ENCODE data around the gene CCDC182.

CCDC182 gene

DNA sequence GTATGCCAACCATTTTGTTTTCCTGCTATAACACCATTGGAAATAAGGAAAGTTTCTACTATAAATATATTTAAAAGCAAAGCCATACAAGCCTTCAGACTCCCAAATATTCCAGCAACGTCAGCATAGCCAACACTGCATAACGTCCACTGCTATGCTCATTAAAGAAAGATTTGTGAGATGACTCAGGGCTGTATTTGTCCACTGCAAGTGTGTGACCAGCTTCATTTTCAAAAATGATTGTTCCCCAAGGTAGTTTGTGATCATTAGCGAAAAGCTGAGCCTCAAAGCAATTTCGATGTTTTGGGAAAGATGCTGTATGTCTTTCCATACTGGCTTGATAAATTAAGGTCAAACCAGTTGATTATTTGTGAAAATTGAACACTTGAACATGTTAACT lies 14.9 kb upstream of the CCDC182 start:
- H3K4me3 ChIP-seq (ENCODE audit: low read depth, low read length): no peak overlapping the region
- no peak for DNase-seq (ENCODE audit: low read depth)
- TF ChIP-seq, protein P1, sequence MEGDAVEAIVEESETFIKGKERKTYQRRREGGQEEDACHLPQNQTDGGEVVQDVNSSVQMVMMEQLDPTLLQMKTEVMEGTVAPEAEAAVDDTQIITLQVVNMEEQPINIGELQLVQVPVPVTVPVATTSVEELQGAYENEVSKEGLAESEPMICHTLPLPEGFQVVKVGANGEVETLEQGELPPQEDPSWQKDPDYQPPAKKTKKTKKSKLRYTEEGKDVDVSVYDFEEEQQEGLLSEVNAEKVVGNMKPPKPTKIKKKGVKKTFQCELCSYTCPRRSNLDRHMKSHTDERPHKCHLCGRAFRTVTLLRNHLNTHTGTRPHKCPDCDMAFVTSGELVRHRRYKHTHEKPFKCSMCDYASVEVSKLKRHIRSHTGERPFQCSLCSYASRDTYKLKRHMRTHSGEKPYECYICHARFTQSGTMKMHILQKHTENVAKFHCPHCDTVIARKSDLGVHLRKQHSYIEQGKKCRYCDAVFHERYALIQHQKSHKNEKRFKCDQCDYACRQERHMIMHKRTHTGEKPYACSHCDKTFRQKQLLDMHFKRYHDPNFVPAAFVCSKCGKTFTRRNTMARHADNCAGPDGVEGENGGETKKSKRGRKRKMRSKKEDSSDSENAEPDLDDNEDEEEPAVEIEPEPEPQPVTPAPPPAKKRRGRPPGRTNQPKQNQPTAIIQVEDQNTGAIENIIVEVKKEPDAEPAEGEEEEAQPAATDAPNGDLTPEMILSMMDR (conservative IDR thresholded peaks at IDR 0.05; ENCODE audit: low read depth, low read length): no peak

DNA sequence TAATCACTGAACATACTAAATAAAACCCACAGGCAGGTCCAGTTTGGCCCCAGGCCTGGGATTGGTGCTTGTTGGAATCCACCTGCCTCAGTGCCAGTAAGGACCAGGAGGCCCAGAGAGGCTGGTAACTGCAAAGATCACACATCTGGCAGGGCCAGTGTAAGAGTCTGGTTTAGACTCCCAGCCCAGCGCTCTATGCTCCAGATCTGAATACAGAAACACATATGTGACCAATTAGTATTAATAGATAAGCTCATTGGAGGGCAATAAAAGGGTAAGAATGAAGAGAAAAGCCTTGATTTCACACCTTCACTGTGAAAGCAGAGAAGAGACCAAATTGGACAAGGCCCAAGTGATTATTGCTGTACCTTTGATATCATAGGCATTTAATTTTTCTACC lies 13.6 kb upstream of the CCDC182 start:
- TF ChIP-seq, protein P1 (conservative IDR thresholded peaks at IDR 0.05; ENCODE audit: low read depth, low read length): no peak
- no peak for DNase-seq (ENCODE audit: low read depth)
- no peak overlapping the region for H3K4me3 ChIP-seq (ENCODE audit: low read depth, low read length)

DNA sequence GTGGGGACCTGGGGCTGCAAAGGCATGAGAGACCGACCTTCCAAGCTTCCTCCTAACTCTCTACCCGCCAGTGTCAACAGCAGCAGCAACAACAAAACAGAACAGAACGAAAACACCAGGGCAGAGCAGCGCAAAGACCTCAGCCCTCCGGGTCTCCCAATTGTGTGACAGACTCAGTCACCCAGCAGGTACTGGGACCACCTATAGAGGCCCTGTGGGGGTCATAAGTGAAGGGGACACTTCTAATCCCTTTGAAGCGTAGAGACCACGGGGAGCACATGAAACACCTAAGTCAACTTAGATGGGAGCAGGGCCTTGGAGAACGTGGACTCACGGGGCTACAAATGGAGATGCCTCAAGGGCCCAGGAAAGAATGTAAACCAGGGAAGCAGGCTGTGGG lies 12.6 kb upstream of the CCDC182 start:
- H3K4me3 ChIP-seq (ENCODE audit: low read depth, low read length): no peak overlapping the region
- DNase-seq (ENCODE audit: low read depth): no peak
- TF ChIP-seq, protein P1 (conservative IDR thresholded peaks at IDR 0.05; ENCODE audit: low read depth, low read length): no peak

DNA sequence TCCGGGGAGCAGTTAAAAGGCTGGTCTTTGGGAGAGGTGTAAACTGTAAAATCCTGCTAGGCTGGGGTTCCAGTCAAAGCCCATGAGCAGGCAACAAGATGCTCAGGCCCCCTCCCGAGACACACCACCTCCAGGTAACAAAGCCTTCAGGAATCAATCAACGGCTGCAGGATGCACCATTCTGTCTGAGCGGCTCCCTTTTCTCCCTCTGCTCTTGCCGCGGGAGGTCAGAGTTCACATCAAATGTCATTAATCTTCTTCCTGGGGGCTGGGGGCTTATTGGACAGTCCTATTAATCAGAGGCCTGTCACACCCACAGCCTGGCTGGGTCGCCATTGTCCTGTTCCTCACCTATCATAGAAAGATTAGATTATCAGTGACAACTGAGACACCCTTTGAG lies 11.9 kb upstream of the CCDC182 start:
- DNase-seq (ENCODE audit: low read depth): no peak
- H3K4me3 ChIP-seq (ENCODE audit: low read depth, low read length): no peak overlapping the region
- TF ChIP-seq, protein P1 (conservative IDR thresholded peaks at IDR 0.05; ENCODE audit: low read depth, low read length): no peak

DNA sequence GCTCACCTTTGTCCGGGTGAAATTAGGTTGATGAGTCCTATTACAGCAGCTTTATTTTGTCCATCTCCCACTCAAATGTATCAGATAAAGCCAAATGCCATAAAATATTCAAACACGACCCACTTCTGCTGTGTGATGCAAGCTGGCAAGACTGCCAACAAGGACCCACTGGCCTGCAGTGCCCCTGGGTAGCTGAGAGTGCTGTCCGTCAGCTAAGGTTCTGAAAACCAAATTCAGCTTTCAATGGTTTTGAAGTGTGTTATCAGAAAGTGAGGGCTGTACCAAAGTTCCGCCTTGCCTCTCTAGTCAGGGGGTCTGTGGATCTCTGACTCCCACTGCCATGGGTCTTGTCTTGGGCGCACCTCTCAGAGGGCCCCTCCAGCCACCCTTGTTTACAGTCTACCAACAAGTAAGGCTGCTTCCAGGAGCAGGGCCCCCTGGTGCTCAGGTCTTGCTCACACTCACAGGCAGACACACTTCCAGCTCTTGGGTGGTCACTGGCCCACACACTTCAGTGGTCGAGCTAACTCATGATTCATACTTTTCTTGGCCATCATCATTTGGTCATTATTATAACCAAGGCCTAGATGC lies 10.5 kb upstream of the CCDC182 start:
- DNase-seq (ENCODE audit: low read depth): no peak
- no peak overlapping the region for H3K4me3 ChIP-seq (ENCODE audit: low read depth, low read length)
- TF ChIP-seq, protein P1 (conservative IDR thresholded peaks at IDR 0.05; ENCODE audit: low read depth, low read length): no peak

DNA sequence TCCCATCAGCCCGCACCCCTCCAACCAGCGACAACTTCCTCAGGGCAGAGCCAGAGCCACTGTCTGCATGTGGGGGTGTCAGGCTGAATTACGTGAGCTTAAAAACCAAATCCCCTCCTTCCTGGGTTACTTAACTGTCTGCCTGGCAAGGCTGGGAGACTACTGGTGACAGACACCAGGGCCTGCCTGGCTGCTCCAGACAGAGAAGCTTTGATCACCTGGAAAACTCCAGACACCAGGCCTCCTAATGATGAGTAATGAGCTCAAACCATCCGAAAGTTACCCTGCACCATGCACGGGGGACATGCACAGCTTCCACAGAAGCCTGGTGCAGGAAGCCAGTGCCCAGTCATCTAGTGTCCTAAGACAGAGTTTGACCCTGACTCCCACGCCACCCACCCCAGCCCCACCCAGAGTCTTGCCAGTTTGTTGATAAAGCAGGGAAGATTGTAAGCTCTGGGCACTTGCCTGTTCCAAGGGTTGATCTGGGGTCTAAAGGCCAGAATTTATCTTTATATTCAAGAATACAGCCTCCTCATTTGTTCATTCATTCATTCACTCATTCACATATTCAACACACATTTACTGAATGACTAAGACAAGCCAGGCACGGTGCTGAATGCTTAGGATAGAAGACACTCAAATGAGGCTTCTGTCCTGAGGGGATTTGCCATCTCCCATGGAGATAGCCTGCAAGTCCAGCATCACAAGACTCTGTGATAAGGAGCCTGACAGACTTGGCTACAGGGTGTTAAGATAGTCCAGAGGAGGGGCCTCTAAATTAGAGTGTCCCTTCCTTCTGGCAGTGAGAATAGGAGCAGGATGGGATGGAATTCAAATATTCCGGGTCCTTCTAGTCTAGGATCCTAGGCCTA lies 7.2 kb upstream of the CCDC182 start:
- no peak for DNase-seq (ENCODE audit: low read depth)
- TF ChIP-seq, protein P1 (conservative IDR thresholded peaks at IDR 0.05; ENCODE audit: low read depth, low read length): no peak
- no peak overlapping the region for H3K4me3 ChIP-seq (ENCODE audit: low read depth, low read length)

Measured in choroid plexus epithelial cell (primary cell).